HG03095 (cell line): Measurements from ENCODE around the gene OR1F1.
"Not testable (repeated sequence)": the region's sequence is repeated elsewhere in the genome, so short reads cannot be mapped to it uniquely, and the experiment has no call there.

Experiments
- ATAC-seq: cut with Tn5 transposase; IDR thresholded peaks from one replicate; pipeline ENCODE4 v1.9.1; 2021; ENCODE audit warnings: moderate library complexity; ENCODE audit not compliant: unreplicated experiment

OR1F1 gene

GRCh38 chr16:3150346-3151218 is 37.4 kb upstream of the OR1F1 start:
- peak; percentile 43 for ATAC-seq

- ATAC-seq, result no peak
These were observed 36.1 kb upstream of the OR1F1 start for GRCh38 chr16:3152027-3152276.

- ATAC-seq, result no peak
These were observed 35.6 kb upstream of the OR1F1 start for GRCh38 chr16:3152277-3152990.

- no peak for ATAC-seq
These were observed 35.0 kb upstream of the OR1F1 start for GRCh38 chr16:3152991-3153368.

- ATAC-seq, result no peak
These were observed 32.8 kb upstream of the OR1F1 start for GRCh38 chr16:3155181-3155580.

- ATAC-seq, result no peak
These were observed 32.0 kb upstream of the OR1F1 start for GRCh38 chr16:3155972-3156371.

- ATAC-seq, result no peak
These were observed 30.6 kb upstream of the OR1F1 start for GRCh38 chr16:3157229-3158025.

- no peak for ATAC-seq
These were observed 29.9 kb upstream of the OR1F1 start for GRCh38 chr16:3158026-3158509.

- peak; percentile 46 for ATAC-seq
These were observed 29.3 kb upstream of the OR1F1 start for GRCh38 chr16:3158510-3159314.

- no peak for ATAC-seq
These were observed 26.6 kb upstream of the OR1F1 start for GRCh38 chr16:3161235-3162018.

- no peak for ATAC-seq
These were observed 23.6 kb upstream of the OR1F1 start for GRCh38 chr16:3164121-3164991.

- no peak for ATAC-seq
These were observed 22.7 kb upstream of the OR1F1 start for GRCh38 chr16:3165111-3165822.

GRCh38 chr16:3166505-3166886 is 21.5 kb upstream of the OR1F1 start:
- no peak for ATAC-seq

- ATAC-seq, result not testable (repeated sequence)
These were observed 19.3 kb upstream of the OR1F1 start for GRCh38 chr16:3168729-3169128.

GRCh38 chr16:3170440-3171180 is 17.4 kb upstream of the OR1F1 start:
- ATAC-seq, result no peak

GRCh38 chr16:3171181-3171854 is 16.7 kb upstream of the OR1F1 start:
- peak; percentile 33 for ATAC-seq
